ENCODE measurements around the gene CES3. TPM values are rescaled to one million over a fixed set of nuclear protein-coding genes. Genes with fewer than 3 reads are reported as not detected.

CES3 gene
- total RNA-seq, 4 donors from 2014 or later, result 1.4 to 2.2 (median 1.5) TPM; not detected in 1

DNA sequence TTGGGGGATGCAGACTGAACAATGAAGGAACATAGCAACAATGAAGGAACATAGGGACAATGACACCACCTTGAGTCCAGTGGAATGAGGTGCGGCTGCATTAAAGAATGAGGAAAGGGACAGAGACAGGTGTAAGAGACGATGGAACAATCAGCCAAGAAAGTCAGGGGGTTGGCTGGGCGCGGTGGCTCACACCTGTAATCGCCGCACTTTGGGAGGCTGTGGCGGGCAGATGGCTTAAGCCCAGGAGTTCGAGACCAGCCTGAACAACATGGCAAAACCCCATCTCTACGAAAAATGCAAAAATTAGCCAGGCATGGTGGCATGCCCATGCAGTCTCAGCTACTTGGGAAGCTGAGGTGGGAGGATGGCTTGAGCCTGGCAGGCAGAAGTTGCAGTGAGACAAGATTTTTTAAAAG is 54.3 kb downstream of the CES3 start:
- WGBS, result 91% methylated on average over 9 of the region's 9 CpGs
- TF ChIP-seq EP300 (IDR thresholded peaks at IDR 0.05) (no peak), POLR2AphosphoS5 (IDR thresholded peaks at IDR 0.05) (no peak), POLR2A (IDR thresholded peaks at IDR 0.05) (no peak)
- TF ChIP-seq, protein P1, sequence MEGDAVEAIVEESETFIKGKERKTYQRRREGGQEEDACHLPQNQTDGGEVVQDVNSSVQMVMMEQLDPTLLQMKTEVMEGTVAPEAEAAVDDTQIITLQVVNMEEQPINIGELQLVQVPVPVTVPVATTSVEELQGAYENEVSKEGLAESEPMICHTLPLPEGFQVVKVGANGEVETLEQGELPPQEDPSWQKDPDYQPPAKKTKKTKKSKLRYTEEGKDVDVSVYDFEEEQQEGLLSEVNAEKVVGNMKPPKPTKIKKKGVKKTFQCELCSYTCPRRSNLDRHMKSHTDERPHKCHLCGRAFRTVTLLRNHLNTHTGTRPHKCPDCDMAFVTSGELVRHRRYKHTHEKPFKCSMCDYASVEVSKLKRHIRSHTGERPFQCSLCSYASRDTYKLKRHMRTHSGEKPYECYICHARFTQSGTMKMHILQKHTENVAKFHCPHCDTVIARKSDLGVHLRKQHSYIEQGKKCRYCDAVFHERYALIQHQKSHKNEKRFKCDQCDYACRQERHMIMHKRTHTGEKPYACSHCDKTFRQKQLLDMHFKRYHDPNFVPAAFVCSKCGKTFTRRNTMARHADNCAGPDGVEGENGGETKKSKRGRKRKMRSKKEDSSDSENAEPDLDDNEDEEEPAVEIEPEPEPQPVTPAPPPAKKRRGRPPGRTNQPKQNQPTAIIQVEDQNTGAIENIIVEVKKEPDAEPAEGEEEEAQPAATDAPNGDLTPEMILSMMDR (IDR thresholded peaks at IDR 0.05), result no peak
- no peaks in the 10 kb centered on the region for H3K36me3 ChIP-seq
- H3K27me3 ChIP-seq, result no peaks in the 10 kb centered on the region
- no peak overlapping the region for H3K27ac ChIP-seq
- peaks cover 19% of the 10 kb centered on the region for H3K4me1 ChIP-seq
- no peaks in the 10 kb centered on the region for H3K9me3 ChIP-seq
- no peak overlapping the region for H3K4me3 ChIP-seq
- DNase-seq (ENCODE audit: low spot score in 2 of 2), result peak; percentile 30 to 43

DNA sequence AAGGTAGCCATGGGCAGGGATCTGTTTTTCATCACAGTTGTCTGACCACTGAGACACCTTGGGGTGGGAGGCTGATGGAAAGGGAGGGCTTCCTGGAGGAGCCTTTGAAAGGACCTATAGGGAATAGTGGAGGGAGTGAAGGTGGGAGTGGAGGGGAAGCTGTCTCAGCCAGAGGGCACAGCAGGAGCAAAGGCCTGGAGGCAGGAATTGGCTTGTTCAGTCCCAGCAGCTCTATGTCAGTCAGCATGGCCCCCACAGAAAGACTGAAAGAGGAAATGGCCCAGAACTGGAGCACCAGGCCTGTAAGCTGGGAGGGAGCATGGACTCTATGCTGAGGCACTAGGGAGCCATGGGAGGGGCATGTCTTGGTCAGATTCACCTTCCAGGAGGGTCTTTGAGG is 55.1 kb downstream of the CES3 start:
- H3K36me3 ChIP-seq, result no peaks in the 10 kb centered on the region
- no peak for TF ChIP-seq POLR2A (IDR thresholded peaks at IDR 0.05)
- TF ChIP-seq, protein P1 (IDR thresholded peaks at IDR 0.05), result no peak
- TF ChIP-seq POLR2AphosphoS5 (IDR thresholded peaks at IDR 0.05), result no peak
- TF ChIP-seq EP300 (IDR thresholded peaks at IDR 0.05), result no peak
- H3K27ac ChIP-seq, result no peak overlapping the region
- DNase-seq (ENCODE audit: low spot score in 2 of 2), result peak; percentile 44 to 47
- H3K27me3 ChIP-seq, result no peaks in the 10 kb centered on the region
- H3K4me3 ChIP-seq, result no peak overlapping the region
- peaks cover 19% of the 10 kb centered on the region for H3K4me1 ChIP-seq
- no peaks in the 10 kb centered on the region for H3K9me3 ChIP-seq

DNA sequence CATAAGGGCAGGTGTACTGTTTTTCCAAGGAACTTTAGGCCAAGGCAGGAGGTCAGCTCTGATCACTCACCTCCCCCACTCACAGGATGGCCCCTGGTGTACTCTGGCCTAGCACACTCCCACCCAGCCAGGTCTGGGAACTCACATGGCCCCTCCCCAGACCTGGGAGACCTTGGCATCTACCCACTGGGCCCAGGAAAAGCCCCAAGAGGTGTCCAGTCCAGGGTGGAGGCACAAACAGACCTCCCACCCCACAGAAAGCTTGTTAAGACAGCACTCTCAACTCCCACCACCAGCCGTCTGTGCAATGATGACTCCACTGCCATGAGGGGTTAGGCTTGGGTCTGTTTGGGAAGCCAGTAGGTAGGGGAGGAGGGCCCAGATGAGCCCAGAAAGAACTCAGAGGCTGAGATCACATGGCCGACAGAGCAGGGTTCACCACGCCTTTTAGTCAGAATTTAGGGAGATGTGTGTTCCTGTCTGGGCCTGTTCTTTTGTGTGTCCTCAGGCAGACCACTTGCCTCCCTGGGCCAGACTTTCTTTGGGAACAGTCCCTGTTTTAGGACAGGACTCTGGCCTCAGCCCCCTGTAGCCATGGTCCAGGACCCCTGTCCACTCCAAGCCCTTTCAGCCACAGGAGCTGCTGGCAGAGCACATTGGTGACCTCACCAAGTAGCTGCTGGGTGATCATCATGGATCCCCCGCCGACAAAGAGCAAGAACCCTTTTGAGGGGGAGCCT is 55.8 kb downstream of the CES3 start:
- peak in 1 of 2 donors; percentile 72 for DNase-seq (ENCODE audit: low spot score in 2 of 2)
- WGBS, result 60% methylated on average over 5 of the region's 5 CpGs
- TF ChIP-seq POLR2A (IDR thresholded peaks at IDR 0.05) (no peak), POLR2AphosphoS5 (IDR thresholded peaks at IDR 0.05) (no peak), EP300 (IDR thresholded peaks at IDR 0.05) (no peak)
- TF ChIP-seq, protein P1 (IDR thresholded peaks at IDR 0.05), result no peak
- no peaks in the 10 kb centered on the region for H3K27me3 ChIP-seq
- no peaks in the 10 kb centered on the region for H3K36me3 ChIP-seq
- H3K4me1 ChIP-seq, result peaks cover 19% of the 10 kb centered on the region
- no peak overlapping the region for H3K4me3 ChIP-seq
- H3K9me3 ChIP-seq, result no peaks in the 10 kb centered on the region
- no peak overlapping the region for H3K27ac ChIP-seq

DNA sequence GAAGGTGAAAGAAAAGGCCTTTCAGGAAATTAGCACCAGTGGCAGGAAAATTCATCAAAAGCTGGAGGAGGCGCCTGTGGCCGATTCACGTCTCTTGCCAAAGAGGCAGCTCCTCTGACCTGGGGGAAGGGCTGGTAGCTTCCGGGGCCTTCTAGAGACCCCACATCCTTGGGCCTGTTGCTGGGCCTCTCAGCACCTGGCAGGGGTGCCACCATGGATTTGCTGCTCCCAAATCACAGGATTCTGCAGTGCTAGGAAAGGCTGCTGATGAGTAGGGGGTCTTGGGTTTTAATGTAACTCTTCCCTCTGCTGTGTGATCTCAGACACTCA is 56.3 kb downstream of the CES3 start:
- no peak overlapping the region for H3K4me3 ChIP-seq
- no peak overlapping the region for H3K27ac ChIP-seq
- no peaks in the 10 kb centered on the region for H3K9me3 ChIP-seq
- no peak for DNase-seq (ENCODE audit: low spot score in 2 of 2)
- H3K36me3 ChIP-seq, result no peaks in the 10 kb centered on the region
- TF ChIP-seq EP300 (IDR thresholded peaks at IDR 0.05) (no peak), POLR2A (IDR thresholded peaks at IDR 0.05) (no peak), POLR2AphosphoS5 (IDR thresholded peaks at IDR 0.05) (no peak)
- TF ChIP-seq, protein P1 (IDR thresholded peaks at IDR 0.05), result no peak
- peaks cover 19% of the 10 kb centered on the region for H3K4me1 ChIP-seq
- H3K27me3 ChIP-seq, result no peaks in the 10 kb centered on the region
- WGBS, result 80% methylated on average over 4 of the region's 4 CpGs

DNA sequence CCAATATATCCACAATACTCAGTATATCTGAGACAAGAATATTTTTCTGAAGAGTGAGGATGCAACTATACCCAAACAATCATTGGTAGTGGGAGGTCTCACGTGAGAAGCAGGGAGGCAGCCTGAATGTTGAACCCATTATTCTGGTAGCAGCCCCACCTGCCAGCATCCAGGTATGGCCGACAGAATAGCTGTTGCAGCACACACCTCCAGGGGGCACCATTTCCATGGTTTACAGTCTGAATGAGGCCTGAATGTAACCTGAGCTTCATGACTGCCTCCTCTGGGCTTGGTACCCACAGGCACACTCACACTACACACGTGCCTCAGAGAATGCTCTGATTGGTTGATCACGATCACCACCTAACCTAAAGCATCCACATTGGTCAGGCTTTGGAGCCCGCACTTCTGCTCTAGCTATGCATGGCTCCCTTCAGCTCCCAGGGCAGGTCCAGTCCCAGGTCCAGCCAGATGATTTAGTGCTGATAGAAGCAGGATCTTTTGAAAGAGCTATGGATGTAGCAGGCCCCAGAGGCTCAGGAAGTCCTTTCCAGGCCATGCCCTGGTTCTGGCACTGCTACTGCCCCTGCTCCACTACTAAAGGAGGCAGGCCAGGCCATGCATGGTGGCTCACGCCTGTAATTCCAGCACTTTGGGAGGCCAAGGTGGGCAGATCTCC is 56.9 kb downstream of the CES3 start:
- H3K4me1 ChIP-seq, result peaks cover 19% of the 10 kb centered on the region
- peak; percentile 41 to 80 for DNase-seq (ENCODE audit: low spot score in 2 of 2)
- 41% methylated on average over 2 of the region's 6 CpGs for WGBS
- H3K36me3 ChIP-seq, result no peaks in the 10 kb centered on the region
- no peak overlapping the region for H3K27ac ChIP-seq
- H3K9me3 ChIP-seq, result no peaks in the 10 kb centered on the region
- no peaks in the 10 kb centered on the region for H3K27me3 ChIP-seq
- no peak overlapping the region for H3K4me3 ChIP-seq
- TF ChIP-seq, protein P1 (IDR thresholded peaks at IDR 0.05), result peak; percentile 39 to 52
- TF ChIP-seq EP300 (IDR thresholded peaks at IDR 0.05) (no peak), POLR2A (IDR thresholded peaks at IDR 0.05) (no peak), POLR2AphosphoS5 (IDR thresholded peaks at IDR 0.05) (no peak)
